PC-9 (cell line): Measurements from ENCODE around the gene MCTP2.

Experiments used
- EZH2 ChIP-seq: fragments of 200-600 bp; sonication (generic); IDR thresholded peaks from 2 replicates; pipeline ENCODE4 v1.8.0; 2017; ENCODE audit warnings: antibody characterized with exemption, low read depth
- TF ChIP-seq, protein P1 (sequence below): fragments of 200-600 bp; sonication (generic); conservative IDR thresholded peaks from 2 replicates; pipeline ENCODE4 v1.6.1; 2017; ENCODE audit warnings: mixed run types, antibody characterized with exemption, mild to moderate bottlenecking, moderate library complexity

DNA sequence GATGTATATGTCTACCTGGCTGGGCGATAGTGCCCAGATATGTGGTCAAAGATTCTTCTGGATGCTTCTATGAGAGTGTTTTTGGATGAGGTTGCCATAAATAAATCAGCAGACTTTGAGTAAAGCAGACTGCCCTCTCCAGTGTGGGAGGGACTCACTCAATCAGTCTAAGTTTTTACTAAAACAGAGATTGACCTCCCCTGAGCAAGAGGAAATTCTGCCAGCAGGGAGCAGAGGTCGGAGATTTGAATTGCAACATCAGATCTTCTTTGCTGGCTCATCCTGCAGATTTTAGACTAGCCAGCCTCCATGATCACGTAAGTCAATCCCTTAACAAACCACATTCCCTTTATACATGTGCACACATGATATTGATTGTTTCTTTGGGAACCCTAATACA is 300.9 kb downstream of the MCTP2 start:
- TF ChIP-seq, protein P1, sequence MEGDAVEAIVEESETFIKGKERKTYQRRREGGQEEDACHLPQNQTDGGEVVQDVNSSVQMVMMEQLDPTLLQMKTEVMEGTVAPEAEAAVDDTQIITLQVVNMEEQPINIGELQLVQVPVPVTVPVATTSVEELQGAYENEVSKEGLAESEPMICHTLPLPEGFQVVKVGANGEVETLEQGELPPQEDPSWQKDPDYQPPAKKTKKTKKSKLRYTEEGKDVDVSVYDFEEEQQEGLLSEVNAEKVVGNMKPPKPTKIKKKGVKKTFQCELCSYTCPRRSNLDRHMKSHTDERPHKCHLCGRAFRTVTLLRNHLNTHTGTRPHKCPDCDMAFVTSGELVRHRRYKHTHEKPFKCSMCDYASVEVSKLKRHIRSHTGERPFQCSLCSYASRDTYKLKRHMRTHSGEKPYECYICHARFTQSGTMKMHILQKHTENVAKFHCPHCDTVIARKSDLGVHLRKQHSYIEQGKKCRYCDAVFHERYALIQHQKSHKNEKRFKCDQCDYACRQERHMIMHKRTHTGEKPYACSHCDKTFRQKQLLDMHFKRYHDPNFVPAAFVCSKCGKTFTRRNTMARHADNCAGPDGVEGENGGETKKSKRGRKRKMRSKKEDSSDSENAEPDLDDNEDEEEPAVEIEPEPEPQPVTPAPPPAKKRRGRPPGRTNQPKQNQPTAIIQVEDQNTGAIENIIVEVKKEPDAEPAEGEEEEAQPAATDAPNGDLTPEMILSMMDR, result no peak
- no peak for TF ChIP-seq EZH2
